Muscle of leg (tissue), 11 donors: ENCODE measurements around the gene BET1. TPM values are rescaled to one million over a fixed set of nuclear protein-coding genes. Genes with fewer than 3 reads are reported as not detected.

ENCODE experiments used
- DNase-seq: peaks from one replicate; pipeline ENCODE4 v3.0.0; 2013
- H3K27ac ChIP-seq: one replicate; pipeline ENCODE4 v1.5.1; 2013; ENCODE audit warnings: mild to moderate bottlenecking, low read length, control low read depth
- H3K27me3 ChIP-seq: one replicate; pipeline ENCODE4 v1.6.1; 2013; ENCODE audit warnings: low read length; ENCODE audit not compliant: control insufficient read depth, insufficient read depth
- H3K36me3 ChIP-seq: one replicate; pipeline ENCODE4 v1.6.1; 2013; ENCODE audit warnings: low read length; ENCODE audit not compliant: control insufficient read depth, insufficient read depth
- H3K4me1 ChIP-seq: one replicate; pipeline ENCODE4 v1.6.1; 2013; ENCODE audit warnings: low read length; ENCODE audit not compliant: control insufficient read depth, insufficient read depth
- H3K4me3 ChIP-seq: one replicate; pipeline ENCODE4 v1.5.1; 2013; ENCODE audit warnings: low read length, control low read depth
- H3K9me3 ChIP-seq: replicated peaks from 2 replicates; pipeline ENCODE4 v1.6.1; 2013; ENCODE audit warnings: low read depth, low read length; ENCODE audit not compliant: control insufficient read depth
- WGBS: methylation state at CpG from one replicate; pipeline ENCODE4 v1.1.5; 2013; ENCODE audit warnings: missing lambda C conversion rate; ENCODE audit not compliant: insufficient coverage; 5-methylcytosine and 5-hydroxymethylcytosine counted together
- polyA plus RNA-seq, 8 donors: library from polyadenylated mRNA; unstranded; fragments of 120-200 nt; gene quantifications; one replicate each; pipeline versions ENCODE4 v1.2.1 to v1.2.3, GENCODE V29; 2013; ENCODE audit warnings: inconsistent platforms in 1 of 8, low replicate concordance in 1 of 8; ENCODE audit not compliant: insufficient read length in 8 of 8, insufficient read depth in 1 of 8
- total RNA-seq: library from RNA; stranded (reverse); fragments of 120-200 nt; gene quantifications from one replicate; pipeline ENCODE4 v1.2.4, GENCODE V29; 2013

BET1 gene
- total and polyA plus RNA-seq, 9 donors: 22.5 to 32.9 (median 24.8) TPM

GRCh38 chr7:94022550-94022949 is 18.4 kb upstream of the BET1 start:
- H3K4me1 ChIP-seq: no peaks in the 10 kb centered on the region
- no peaks in the 10 kb centered on the region for H3K9me3 ChIP-seq
- H3K27me3 ChIP-seq: no peaks in the 10 kb centered on the region
- no peak overlapping the region for H3K27ac ChIP-seq
- WGBS: no CpG with 5 or more reads among the region's 3 CpGs
- no peak overlapping the region for H3K4me3 ChIP-seq
- no peaks in the 10 kb centered on the region for H3K36me3 ChIP-seq
- DNase-seq: no peak

- H3K4me3 ChIP-seq: no peak overlapping the region
- H3K4me1 ChIP-seq: no peaks in the 10 kb centered on the region
- WGBS: no CpG with 5 or more reads among the region's 1 CpG
- H3K9me3 ChIP-seq: no peaks in the 10 kb centered on the region
- no peaks in the 10 kb centered on the region for H3K27me3 ChIP-seq
- DNase-seq: no peak
- no peak overlapping the region for H3K27ac ChIP-seq
- no peaks in the 10 kb centered on the region for H3K36me3 ChIP-seq
Measured at GRCh38 chr7:94016786-94017185, 12.6 kb upstream of the BET1 start.

- Histone ChIP-seq H3K9me3 (no peaks in the 10 kb centered on the region), H3K36me3 (no peaks in the 10 kb centered on the region), H3K4me3 (no peak overlapping the region)
Measured at GRCh38 chr7:94015538-94015937, 11.4 kb upstream of the BET1 start.

GRCh38 chr7:94012746-94013145 is 8.6 kb upstream of the BET1 start:
- Histone ChIP-seq H3K9me3 (no peaks in the 10 kb centered on the region), H3K4me3 (no peak overlapping the region), H3K4me1 (no peaks in the 10 kb centered on the region), H3K27ac (no peak overlapping the region), H3K36me3 (no peaks in the 10 kb centered on the region), H3K27me3 (no peaks in the 10 kb centered on the region)
- no CpG with 5 or more reads among the region's 1 CpG for WGBS
- no peak for DNase-seq

More at GRCh38 chr7:94015538-94015937, 11.4 kb upstream of the BET1 start:
- Histone ChIP-seq H3K27me3 (no peaks in the 10 kb centered on the region), H3K4me1 (no peaks in the 10 kb centered on the region), H3K27ac (no peak overlapping the region)
- DNase-seq: no peak

GRCh38 chr7:94011714-94012353 is 7.7 kb upstream of the BET1 start:
- Histone ChIP-seq H3K27me3 (no peaks in the 10 kb centered on the region), H3K4me3 (no peak overlapping the region), H3K9me3 (no peaks in the 10 kb centered on the region), H3K4me1 (no peaks in the 10 kb centered on the region), H3K36me3 (no peaks in the 10 kb centered on the region), H3K27ac (no peak overlapping the region)
- 87% methylated on average over 32 of the region's 35 CpGs for WGBS
- DNase-seq: no peak

- Histone ChIP-seq H3K4me3 (no peak overlapping the region), H3K9me3 (no peaks in the 10 kb centered on the region), H3K27ac (no peak overlapping the region), H3K4me1 (no peaks in the 10 kb centered on the region), H3K27me3 (no peaks in the 10 kb centered on the region), H3K36me3 (no peaks in the 10 kb centered on the region)
- no peak for DNase-seq
- WGBS: no CpG with 5 or more reads among the region's 2 CpGs
Measured at GRCh38 chr7:94008537-94008936, 4.4 kb upstream of the BET1 start.

GRCh38 chr7:94005753-94006152 is 1.6 kb upstream of the BET1 start:
- no peak overlapping the region for H3K27ac ChIP-seq
- H3K36me3 ChIP-seq: no peaks in the 10 kb centered on the region
- no CpG with 5 or more reads among the region's 3 CpGs for WGBS

GRCh38 chr7:94003446-94004023 is 620 bp downstream of the BET1 start:
- DNase-seq: no peak
- no peaks in the 10 kb centered on the region for H3K9me3 ChIP-seq
- H3K27me3 ChIP-seq: no peaks in the 10 kb centered on the region
- peaks cover 5% of the 10 kb centered on the region for H3K36me3 ChIP-seq
- WGBS: 2% methylated on average over 15 of the region's 16 CpGs
- peak overlapping the region; percentile 94 for H3K27ac ChIP-seq
- peak overlapping the region; percentile 95 for H3K4me3 ChIP-seq
- no peaks in the 10 kb centered on the region for H3K4me1 ChIP-seq

More at GRCh38 chr7:94005753-94006152, 1.6 kb upstream of the BET1 start:
- DNase-seq: no peak
- H3K9me3 ChIP-seq: no peaks in the 10 kb centered on the region
- no peaks in the 10 kb centered on the region for H3K4me1 ChIP-seq
- H3K4me3 ChIP-seq: no peak overlapping the region
- no peaks in the 10 kb centered on the region for H3K27me3 ChIP-seq

- DNase-seq: no peak
- Histone ChIP-seq H3K27me3 (no peaks in the 10 kb centered on the region), H3K9me3 (no peaks in the 10 kb centered on the region), H3K4me3 (no peak overlapping the region), H3K27ac (no peak overlapping the region), H3K36me3 (peaks cover 13% of the 10 kb centered on the region), H3K4me1 (no peaks in the 10 kb centered on the region)
- WGBS: no CpG with 5 or more reads among the region's 1 CpG
Measured at GRCh38 chr7:94001396-94001795, 2.8 kb downstream of the BET1 start.

- no peaks in the 10 kb centered on the region for H3K27me3 ChIP-seq
- peaks cover 13% of the 10 kb centered on the region for H3K36me3 ChIP-seq
Measured at GRCh38 chr7:93997868-93998267, 6.3 kb downstream of the BET1 start.

More at GRCh38 chr7:93997868-93998267, 6.3 kb downstream of the BET1 start:
- no peaks in the 10 kb centered on the region for H3K9me3 ChIP-seq
- no peaks in the 10 kb centered on the region for H3K4me1 ChIP-seq
- no peak for DNase-seq
- H3K27ac ChIP-seq: no peak overlapping the region
- no peak overlapping the region for H3K4me3 ChIP-seq
- 85% methylated on average over 3 of the region's 3 CpGs for WGBS
